Adrenal gland (tissue), 5 donors: Measurements from ENCODE around the gene RPA3.

ENCODE experiments used
- CTCF ChIP-seq, 6 experiments: fragments of 450-650 bp in 4 of 6; fragments of 200-600 bp in 2 of 6; sonication (generic) in 1 of 6; IDR thresholded peaks; 1 replicate in 5 of 6; 2 replicates in 1 of 6; pipeline versions ENCODE4 v1.5.1 to v1.8.0; 2016 to 2021; ENCODE audit warnings: antibody characterized with exemption in 6 of 6, mild to moderate bottlenecking in 2 of 6, moderate library complexity in 1 of 6
- POLR2A ChIP-seq, 2 donors: fragments of 450-650 bp; IDR thresholded peaks; one replicate each; pipeline ENCODE4 v1.6.1; 2017; ENCODE audit warnings: antibody characterized with exemption in 2 of 2, mild to moderate bottlenecking in 2 of 2, moderate library complexity in 1 of 2
- donor health status: DM: no; HTN: no; CAD: no.

- TF ChIP-seq CTCF (IDR thresholded peaks at IDR 0.05) (no peak), POLR2A (IDR thresholded peaks at IDR 0.05) (peak in 1 of 2 donors; percentile 34)
Measured at GRCh38 chr7:7696458-7697119, 21.8 kb downstream of the RPA3 start.
